Measurements from ENCODE around the gene CAMSAP1. TPM values are rescaled to one million over a fixed set of nuclear protein-coding genes. Genes with fewer than 3 reads are reported as not detected.
"Not testable (repeated sequence)": the region's sequence is repeated elsewhere in the genome, so short reads cannot be mapped to it uniquely, and the experiment has no call there.

CAMSAP1 gene
- total RNA-seq, 1 donor from 2014 or later = 35.5 TPM

DNA sequence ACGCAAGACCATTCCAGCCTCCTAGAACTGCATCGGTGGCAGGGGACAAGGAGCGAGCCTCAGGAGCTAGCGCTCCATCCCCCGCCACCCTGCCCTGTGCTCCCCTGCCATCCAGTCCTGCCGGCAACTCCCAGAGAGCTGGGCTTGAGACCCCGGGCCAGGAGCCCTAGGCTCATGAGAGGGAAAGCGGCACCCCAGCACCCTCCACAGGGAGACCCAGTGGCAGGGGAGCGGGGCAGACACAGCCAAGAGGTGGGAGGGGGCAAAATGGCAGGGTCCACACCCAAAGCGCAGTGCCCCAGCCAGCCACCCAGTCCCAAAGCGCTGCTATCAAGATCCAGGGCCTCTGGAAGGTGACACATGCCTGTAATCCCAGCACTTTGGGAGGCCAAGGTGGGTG lies 41.1 kb upstream of the CAMSAP1 start:
- TF ChIP-seq, protein P1, sequence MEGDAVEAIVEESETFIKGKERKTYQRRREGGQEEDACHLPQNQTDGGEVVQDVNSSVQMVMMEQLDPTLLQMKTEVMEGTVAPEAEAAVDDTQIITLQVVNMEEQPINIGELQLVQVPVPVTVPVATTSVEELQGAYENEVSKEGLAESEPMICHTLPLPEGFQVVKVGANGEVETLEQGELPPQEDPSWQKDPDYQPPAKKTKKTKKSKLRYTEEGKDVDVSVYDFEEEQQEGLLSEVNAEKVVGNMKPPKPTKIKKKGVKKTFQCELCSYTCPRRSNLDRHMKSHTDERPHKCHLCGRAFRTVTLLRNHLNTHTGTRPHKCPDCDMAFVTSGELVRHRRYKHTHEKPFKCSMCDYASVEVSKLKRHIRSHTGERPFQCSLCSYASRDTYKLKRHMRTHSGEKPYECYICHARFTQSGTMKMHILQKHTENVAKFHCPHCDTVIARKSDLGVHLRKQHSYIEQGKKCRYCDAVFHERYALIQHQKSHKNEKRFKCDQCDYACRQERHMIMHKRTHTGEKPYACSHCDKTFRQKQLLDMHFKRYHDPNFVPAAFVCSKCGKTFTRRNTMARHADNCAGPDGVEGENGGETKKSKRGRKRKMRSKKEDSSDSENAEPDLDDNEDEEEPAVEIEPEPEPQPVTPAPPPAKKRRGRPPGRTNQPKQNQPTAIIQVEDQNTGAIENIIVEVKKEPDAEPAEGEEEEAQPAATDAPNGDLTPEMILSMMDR (IDR thresholded peaks at IDR 0.05) = no peak
- H3K4me1 Mint-ChIP-seq (ENCODE audit: low read depth) = peaks cover 16% of the 10 kb centered on the region
- no peak for DNase-seq (ENCODE audit: low spot score)
- H3K9me3 Mint-ChIP-seq (ENCODE audit: low read depth) = no peaks in the 10 kb centered on the region
- no peak overlapping the region for H3K27ac Mint-ChIP-seq (ENCODE audit: unreplicated experiment)
- H3K4me3 Mint-ChIP-seq (ENCODE audit: unreplicated experiment) = no peak overlapping the region
- H3K36me3 Mint-ChIP-seq (ENCODE audit: low read depth) = peaks cover 34% of the 10 kb centered on the region
- no peaks in the 10 kb centered on the region for H3K27me3 Mint-ChIP-seq (ENCODE audit: low read depth)

DNA sequence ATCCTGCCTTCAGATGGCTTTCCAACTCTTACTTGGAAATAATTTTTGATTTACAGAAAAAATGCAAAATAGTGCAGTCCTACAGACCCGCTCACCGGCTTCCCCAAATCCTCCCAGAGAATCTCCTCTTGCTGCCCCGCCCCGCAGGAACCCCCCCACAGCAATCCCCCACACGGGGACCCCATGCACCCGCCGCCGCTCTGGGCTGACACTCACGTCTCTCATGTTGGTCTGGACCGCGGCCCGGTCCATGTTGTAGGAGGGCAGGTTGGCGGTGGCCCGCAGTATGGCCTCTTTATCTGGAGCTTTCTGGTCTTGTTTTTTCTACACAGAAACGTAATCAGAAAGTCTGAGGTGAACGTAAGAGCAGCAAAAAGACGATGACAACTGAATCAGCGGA lies 40.2 kb upstream of the CAMSAP1 start:
- H3K4me1 Mint-ChIP-seq (ENCODE audit: low read depth) = peaks cover 16% of the 10 kb centered on the region
- H3K4me3 Mint-ChIP-seq (ENCODE audit: unreplicated experiment) = no peak overlapping the region
- no peak for DNase-seq (ENCODE audit: low spot score)
- H3K36me3 Mint-ChIP-seq (ENCODE audit: low read depth) = peaks cover 32% of the 10 kb centered on the region
- no peak overlapping the region for H3K27ac Mint-ChIP-seq (ENCODE audit: unreplicated experiment)
- H3K27me3 Mint-ChIP-seq (ENCODE audit: low read depth) = no peaks in the 10 kb centered on the region
- no peaks in the 10 kb centered on the region for H3K9me3 Mint-ChIP-seq (ENCODE audit: low read depth)
- TF ChIP-seq, protein P1 (IDR thresholded peaks at IDR 0.05) = no peak

DNA sequence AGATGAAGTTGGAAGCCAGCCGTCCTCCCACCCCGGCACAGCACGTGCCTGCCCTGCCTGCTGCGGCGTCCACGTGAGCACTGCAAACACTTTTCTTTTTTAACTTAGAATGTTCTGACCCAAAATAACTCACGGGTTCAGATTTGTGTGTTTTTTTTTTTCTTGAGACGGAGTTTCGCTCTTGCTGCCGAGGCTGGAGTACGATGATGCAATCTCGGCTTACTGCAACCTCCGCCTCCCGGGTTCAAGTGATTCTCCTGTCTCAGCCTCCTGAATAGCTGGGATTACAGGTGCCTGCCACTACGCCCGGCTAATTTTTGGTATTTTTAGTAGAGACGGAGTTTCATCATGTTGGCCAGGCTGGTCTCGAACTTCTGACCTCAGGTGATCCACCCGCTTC lies 39.8 kb upstream of the CAMSAP1 start:
- H3K36me3 Mint-ChIP-seq (ENCODE audit: low read depth) = peaks cover 30% of the 10 kb centered on the region
- not testable (repeated sequence) for H3K27me3 Mint-ChIP-seq (ENCODE audit: low read depth)

DNA sequence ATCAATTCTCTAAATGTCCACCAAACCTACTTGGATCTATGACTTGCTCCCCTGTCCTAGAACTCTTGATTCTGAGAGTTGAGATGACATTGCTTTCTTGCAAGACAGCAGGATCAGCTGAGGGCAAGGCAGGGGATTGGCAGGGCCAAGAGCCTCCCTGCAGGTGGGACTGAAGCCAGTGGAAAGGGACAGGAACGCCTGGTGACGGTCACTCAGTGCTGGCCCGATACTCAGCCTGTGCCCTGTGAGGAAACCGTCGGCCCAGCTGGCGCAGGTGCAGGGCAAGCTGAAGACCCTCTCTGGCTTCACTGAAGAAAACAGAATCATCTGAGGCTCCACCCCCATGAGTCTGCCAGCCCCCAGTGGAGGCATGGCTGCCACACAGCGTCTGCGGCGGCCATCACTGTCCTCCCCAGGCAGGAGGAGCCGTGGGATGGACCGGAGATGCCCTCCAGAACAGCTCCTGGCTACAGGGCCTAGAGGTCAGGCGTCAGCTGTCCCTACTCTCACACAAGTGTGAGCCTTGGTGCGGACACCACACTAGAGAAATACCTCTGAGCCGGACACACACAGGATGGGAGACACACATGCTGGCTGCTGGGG lies 39.1 kb upstream of the CAMSAP1 start:
- TF ChIP-seq, protein P1 (IDR thresholded peaks at IDR 0.05) = no peak
- Mint-ChIP-seq H3K36me3 (ENCODE audit: low read depth) (peaks cover 33% of the 10 kb centered on the region), H3K4me3 (ENCODE audit: unreplicated experiment) (no peak overlapping the region), H3K27me3 (ENCODE audit: low read depth) (no peaks in the 10 kb centered on the region), H3K27ac (ENCODE audit: unreplicated experiment) (no peak overlapping the region), H3K9me3 (ENCODE audit: low read depth) (no peaks in the 10 kb centered on the region), H3K4me1 (ENCODE audit: low read depth) (peaks cover 9% of the 10 kb centered on the region)
- DNase-seq (ENCODE audit: low spot score) = no peak

More for the DNA sequence above, 39.8 kb upstream of the CAMSAP1 start:
- peaks cover 13% of the 10 kb centered on the region for H3K4me1 Mint-ChIP-seq (ENCODE audit: low read depth)
- DNase-seq (ENCODE audit: low spot score); H3K27ac Mint-ChIP-seq (ENCODE audit: unreplicated experiment); H3K9me3 Mint-ChIP-seq (ENCODE audit: low read depth); H3K4me3 Mint-ChIP-seq (ENCODE audit: unreplicated experiment): not testable (repeated sequence)

DNA sequence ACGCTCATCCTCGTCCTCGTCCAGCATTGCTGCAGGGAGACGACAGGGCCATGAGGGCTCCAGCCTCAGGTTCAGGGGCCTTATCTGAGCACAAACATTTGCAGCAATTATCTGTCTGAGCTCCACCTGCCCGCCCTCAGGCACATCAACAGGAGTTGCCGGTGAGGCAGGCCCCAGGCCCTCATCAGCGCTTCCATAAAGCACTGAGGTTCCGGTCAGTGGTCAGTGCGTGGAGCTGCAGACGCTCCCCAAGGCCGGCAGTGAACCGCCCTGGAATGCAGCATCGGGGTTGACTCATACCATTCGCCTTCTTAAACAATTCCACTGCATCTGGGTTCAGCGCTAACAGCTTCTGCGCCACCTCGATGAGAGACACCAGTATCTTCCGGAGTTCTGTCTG lies 38.6 kb upstream of the CAMSAP1 start:
- peaks cover 9% of the 10 kb centered on the region for H3K4me1 Mint-ChIP-seq (ENCODE audit: low read depth)
- no peaks in the 10 kb centered on the region for H3K9me3 Mint-ChIP-seq (ENCODE audit: low read depth)
- no peak overlapping the region for H3K27ac Mint-ChIP-seq (ENCODE audit: unreplicated experiment)
- DNase-seq (ENCODE audit: low spot score) = no peak
- H3K27me3 Mint-ChIP-seq (ENCODE audit: low read depth) = no peaks in the 10 kb centered on the region
- H3K36me3 Mint-ChIP-seq (ENCODE audit: low read depth) = peaks cover 33% of the 10 kb centered on the region
- TF ChIP-seq, protein P1 (IDR thresholded peaks at IDR 0.05) = no peak
- H3K4me3 Mint-ChIP-seq (ENCODE audit: unreplicated experiment) = no peak overlapping the region
